Choroid plexus epithelial cell (primary cell): ENCODE results near the gene PLXDC2.

ENCODE experiments used
- DNase-seq: peaks from one replicate; pipeline ENCODE4 v3.0.0-alpha.2; 2010; ENCODE audit warnings: low read depth
- H3K4me3 ChIP-seq: 2 replicates; pipeline ENCODE4 v1.5.1; 2011; ENCODE audit warnings: low read depth, mild to moderate bottlenecking, control low read depth, low read length, moderate library complexity
- TF ChIP-seq, protein P1 (sequence below): conservative IDR thresholded peaks from 2 replicates; pipeline ENCODE4 v1.5.1; 2011; ENCODE audit warnings: low read depth, mild to moderate bottlenecking, control low read depth, inconsistent platforms, low read length, moderate library complexity

The PLXDC2 gene

DNA sequence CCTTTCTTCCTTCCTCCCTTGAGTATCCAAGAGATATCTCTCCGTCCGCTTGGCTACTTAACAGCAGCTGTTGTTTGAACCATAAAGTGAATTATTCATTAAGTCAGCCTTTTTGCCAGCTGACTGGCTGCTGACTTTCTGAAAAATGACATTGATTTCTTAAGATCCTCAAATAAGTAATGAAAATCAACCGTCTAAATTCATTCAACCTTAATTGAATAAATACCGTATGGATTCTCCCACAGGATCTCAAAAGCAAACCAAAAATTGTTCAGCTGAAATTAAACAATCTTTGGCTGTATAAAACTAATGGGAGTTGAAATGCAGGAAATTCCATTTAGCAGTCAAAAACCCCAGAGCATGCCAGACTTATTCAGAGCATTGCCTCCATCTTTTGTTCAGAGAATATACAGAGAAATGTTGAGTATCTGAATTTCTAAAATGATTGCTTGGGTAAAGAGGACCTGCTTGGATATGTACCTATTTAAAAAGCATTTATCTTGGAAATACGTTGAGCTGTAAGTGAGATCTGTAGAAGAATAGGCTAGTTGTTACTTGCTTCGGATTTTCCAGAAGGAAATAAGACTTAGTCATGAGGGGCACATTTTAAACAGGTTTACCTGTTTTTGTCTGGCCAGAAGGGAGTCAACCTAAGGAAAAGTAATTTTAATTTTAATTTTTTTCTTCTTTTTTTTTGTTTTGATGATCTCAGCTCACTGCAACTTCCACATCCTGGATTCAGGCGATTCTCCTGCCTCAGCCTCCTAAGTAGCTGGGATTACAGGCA, 136.2 kb downstream of the PLXDC2 start:
- TF ChIP-seq, protein P1, sequence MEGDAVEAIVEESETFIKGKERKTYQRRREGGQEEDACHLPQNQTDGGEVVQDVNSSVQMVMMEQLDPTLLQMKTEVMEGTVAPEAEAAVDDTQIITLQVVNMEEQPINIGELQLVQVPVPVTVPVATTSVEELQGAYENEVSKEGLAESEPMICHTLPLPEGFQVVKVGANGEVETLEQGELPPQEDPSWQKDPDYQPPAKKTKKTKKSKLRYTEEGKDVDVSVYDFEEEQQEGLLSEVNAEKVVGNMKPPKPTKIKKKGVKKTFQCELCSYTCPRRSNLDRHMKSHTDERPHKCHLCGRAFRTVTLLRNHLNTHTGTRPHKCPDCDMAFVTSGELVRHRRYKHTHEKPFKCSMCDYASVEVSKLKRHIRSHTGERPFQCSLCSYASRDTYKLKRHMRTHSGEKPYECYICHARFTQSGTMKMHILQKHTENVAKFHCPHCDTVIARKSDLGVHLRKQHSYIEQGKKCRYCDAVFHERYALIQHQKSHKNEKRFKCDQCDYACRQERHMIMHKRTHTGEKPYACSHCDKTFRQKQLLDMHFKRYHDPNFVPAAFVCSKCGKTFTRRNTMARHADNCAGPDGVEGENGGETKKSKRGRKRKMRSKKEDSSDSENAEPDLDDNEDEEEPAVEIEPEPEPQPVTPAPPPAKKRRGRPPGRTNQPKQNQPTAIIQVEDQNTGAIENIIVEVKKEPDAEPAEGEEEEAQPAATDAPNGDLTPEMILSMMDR, result no peak
- no peak for DNase-seq
- no peak overlapping the region for H3K4me3 ChIP-seq

DNA sequence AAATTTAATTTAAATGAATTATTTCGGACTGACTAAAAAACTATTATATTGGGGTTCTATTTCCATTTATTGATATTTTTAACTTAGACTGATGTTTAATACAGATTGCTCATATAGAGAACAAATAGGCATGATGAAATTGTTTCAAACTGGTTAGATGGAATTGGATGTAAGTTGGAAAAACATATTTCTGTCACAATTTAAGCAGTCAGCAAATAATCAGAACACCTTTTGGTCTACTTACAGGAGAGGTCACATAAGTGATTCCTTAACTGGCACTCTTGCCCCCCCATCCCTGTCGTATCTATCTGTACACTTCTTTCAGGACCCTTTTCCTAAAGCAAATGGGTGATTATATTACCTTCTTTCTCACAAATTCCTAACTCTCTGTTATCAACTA, 138.4 kb downstream of the PLXDC2 start:
- DNase-seq, result no peak
- TF ChIP-seq, protein P1, result no peak
- no peak overlapping the region for H3K4me3 ChIP-seq

DNA sequence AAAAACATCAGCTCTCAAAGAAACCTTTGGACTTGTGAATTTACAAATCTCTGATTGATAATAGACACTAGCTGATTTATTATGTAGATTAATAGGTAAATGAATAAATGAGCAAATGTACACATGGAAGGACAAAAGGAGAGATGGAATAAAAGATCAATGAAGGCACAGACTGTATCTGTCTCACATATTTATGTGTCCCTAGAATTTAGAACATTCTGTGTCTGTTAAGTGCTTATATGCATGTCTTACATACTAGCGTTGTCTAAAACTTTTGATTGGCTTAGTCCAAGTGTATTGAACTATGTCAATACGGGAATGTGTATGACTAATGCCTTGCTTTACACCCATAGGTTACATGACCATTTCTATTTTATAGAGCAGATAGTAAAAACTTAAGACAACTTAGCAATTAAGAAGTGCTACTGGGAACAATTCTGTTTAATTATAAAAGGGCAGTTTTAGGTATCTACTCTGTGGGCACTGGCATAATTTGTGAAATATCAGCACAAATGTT, 140.3 kb downstream of the PLXDC2 start:
- H3K4me3 ChIP-seq, result no peak overlapping the region
- TF ChIP-seq, protein P1, result no peak
- no peak for DNase-seq

DNA sequence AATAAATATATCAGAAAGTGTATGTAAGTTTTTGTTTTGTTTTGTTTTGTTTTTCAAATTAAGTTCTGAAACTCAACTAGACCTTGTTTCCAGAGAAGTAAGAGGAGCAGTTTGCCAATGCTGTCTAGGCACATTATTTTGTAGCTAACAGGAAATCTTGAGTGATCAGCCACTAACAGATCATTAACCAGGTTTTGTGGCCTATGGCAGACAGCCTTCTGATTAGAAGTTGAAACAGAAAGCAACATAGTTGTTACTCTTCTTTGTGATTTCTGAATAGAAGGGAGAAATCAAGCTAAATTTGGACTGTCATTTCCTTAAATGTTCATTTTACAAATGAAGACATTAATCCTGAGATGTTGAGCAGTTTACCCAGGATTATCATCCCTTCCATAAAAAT, 142.6 kb downstream of the PLXDC2 start:
- TF ChIP-seq, protein P1, result no peak
- no peak overlapping the region for H3K4me3 ChIP-seq
- no peak for DNase-seq

DNA sequence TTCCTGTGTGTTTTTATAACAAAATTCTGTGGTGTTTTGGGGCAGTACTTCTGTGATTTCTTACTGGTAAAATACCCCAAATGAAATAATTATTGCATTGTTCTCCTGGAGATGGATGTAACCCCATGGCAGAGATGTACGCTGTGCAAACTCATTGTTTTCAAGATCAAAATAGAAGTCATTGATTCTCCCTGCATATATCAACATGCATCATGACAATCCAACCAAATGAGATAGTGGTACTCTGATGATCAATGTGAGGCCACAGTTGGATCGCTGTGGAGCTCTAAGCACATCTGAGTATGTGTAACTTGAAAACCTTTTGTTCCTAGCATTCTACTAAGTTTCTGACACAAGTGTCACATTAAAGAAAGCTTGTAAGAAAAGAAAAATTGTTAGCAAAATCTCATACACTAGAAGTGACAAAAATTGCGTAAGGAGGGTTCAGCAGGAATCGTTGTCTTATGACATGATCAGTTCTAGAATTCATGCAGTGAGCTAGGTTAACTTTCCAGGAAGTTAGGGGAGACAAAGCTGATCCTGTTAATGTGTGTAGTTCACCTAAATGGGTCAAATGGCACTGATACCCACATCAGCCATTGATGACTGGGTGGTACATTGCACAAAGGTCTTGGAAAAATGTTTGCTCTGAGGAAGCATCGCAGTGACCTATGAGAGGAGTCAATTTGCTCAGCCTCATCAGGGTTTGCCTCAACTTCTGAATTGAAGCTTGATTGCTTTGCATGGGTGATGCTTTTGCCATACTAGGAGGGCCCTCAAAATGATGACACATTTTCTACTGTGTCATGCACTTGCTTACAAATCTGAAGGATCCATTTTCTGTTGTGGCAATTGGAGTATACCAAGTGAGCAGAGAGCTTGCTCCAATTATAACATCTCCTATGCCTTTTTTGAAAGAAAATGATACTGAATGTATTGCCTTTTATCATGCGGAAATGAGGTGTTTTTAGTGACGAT, 145.1 kb downstream of the PLXDC2 start:
- no peak for DNase-seq
- TF ChIP-seq, protein P1, result no peak
- H3K4me3 ChIP-seq, result no peak overlapping the region

DNA sequence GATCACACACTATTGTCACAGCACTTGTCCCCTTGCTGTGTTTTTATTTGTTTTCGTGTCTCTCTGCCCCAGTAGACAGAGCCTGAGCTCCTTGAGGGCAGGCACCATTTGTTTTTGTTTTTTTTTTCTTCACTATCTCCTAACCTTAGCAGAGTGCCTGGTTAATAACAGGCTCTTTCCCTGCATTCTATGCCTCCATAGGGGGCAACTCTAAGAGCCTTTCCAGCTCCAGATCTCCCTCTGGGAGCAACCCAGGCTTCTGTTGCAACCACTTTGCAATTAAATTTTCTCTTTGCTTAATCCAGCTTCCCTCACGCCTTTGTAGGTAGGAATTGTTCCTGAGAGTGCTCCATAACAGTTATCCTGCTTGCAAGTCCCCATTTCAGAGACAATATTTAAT, 148.4 kb downstream of the PLXDC2 start:
- no peak for DNase-seq
- no peak overlapping the region for H3K4me3 ChIP-seq
- TF ChIP-seq, protein P1, result no peak
